Measurements from ENCODE around the gene TRAM2.

The TRAM2 gene

GRCh38 chr6:52564856-52565255 lies 12.0 kb downstream of the TRAM2 start:
- H3K4me1 ChIP-seq (ENCODE audit: insufficient read depth, low read length, poor library complexity, severe bottlenecking) = peaks cover 79% of the 10 kb centered on the region
- TF ChIP-seq CTCF (conservative IDR thresholded peaks at IDR 0.05; ENCODE audit: low read length) (no peak), EZH2phosphoT487 (IDR thresholded peaks at IDR 0.05; ENCODE audit: borderline replicate concordance) (no peak)
- peak overlapping the region; percentile 68 for H3K9ac ChIP-seq (ENCODE audit: low read depth, low read length, poor library complexity, severe bottlenecking)
- peaks cover 73% of the 10 kb centered on the region for H4K20me1 ChIP-seq (ENCODE audit: insufficient read depth, low read length, poor library complexity, severe bottlenecking)
- H3K27me3 ChIP-seq (ENCODE audit: insufficient read depth, low read length, poor library complexity, severe bottlenecking) = no peaks in the 10 kb centered on the region
- no peaks in the 10 kb centered on the region for H3K9me2 ChIP-seq (replicated peaks; ENCODE audit: low read depth, low read length)
- no peak overlapping the region for H2AFZ ChIP-seq (ENCODE audit: low read length)
- H3K4me2 ChIP-seq (ENCODE audit: low read depth, low read length, poor library complexity, severe bottlenecking) = peak overlapping the region; percentile 95
- H3K4me3 ChIP-seq (ENCODE audit: low read length, poor library complexity, severe bottlenecking) = peak overlapping the region; percentile 63
- peaks cover 3% of the 10 kb centered on the region; the same call in 1 of the 2 replicates for H3F3A ChIP-seq (ENCODE audit: low read depth)
- H3K9me3 ChIP-seq (ENCODE audit: insufficient read depth, low read depth, low read length) = no peaks in the 10 kb centered on the region
- H3K36me3 ChIP-seq (ENCODE audit: insufficient read depth, low read length) = peaks cover 2% of the 10 kb centered on the region; the same call in 1 of the 2 replicates
- peaks cover 100% of the 10 kb centered on the region for H3K79me2 ChIP-seq (ENCODE audit: insufficient read depth, low read length)

DNA sequence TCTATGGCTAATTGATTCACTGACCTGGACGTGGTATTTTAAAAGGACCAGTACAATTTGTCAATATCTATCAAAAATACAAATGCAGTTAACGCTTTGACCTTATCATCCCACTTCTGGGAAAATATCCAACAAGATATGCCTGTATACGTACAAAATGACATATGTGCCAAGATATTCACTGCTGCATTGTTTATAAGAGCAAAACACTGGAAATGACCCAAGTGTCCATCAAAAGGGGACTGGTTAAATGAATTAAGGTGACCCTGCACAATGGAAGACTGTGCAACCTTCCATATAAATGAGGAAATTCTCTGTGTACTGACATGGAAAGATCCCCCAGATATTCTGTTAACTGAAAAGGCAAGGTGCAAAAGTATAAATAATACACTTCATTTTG lies 13.9 kb downstream of the TRAM2 start:
- no peak for TF ChIP-seq CTCF (conservative IDR thresholded peaks at IDR 0.05; ENCODE audit: low read length)
- no peak for TF ChIP-seq EZH2phosphoT487 (IDR thresholded peaks at IDR 0.05; ENCODE audit: borderline replicate concordance)
- H4K20me1 ChIP-seq (ENCODE audit: insufficient read depth, low read length, poor library complexity, severe bottlenecking) = peaks cover 78% of the 10 kb centered on the region
- no peak overlapping the region for H2AFZ ChIP-seq (ENCODE audit: low read length)
- no peaks in the 10 kb centered on the region for H3K9me3 ChIP-seq (ENCODE audit: insufficient read depth, low read depth, low read length)
- H3K36me3 ChIP-seq (ENCODE audit: insufficient read depth, low read length) = peaks cover 12% of the 10 kb centered on the region
- peak overlapping the region; percentile 95 for H3K4me2 ChIP-seq (ENCODE audit: low read depth, low read length, poor library complexity, severe bottlenecking)
- H3K79me2 ChIP-seq (ENCODE audit: insufficient read depth, low read length) = peaks cover 100% of the 10 kb centered on the region
- peaks cover 80% of the 10 kb centered on the region for H3K4me1 ChIP-seq (ENCODE audit: insufficient read depth, low read length, poor library complexity, severe bottlenecking)
- H3F3A ChIP-seq (ENCODE audit: low read depth) = peaks cover 3% of the 10 kb centered on the region; the same call in 1 of the 2 replicates
- no peak overlapping the region for H3K9ac ChIP-seq (ENCODE audit: low read depth, low read length, poor library complexity, severe bottlenecking)
- no peaks in the 10 kb centered on the region for H3K27me3 ChIP-seq (ENCODE audit: insufficient read depth, low read length, poor library complexity, severe bottlenecking)
- no peak overlapping the region for H3K4me3 ChIP-seq (ENCODE audit: low read length, poor library complexity, severe bottlenecking)
- H3K9me2 ChIP-seq (replicated peaks; ENCODE audit: low read depth, low read length) = no peaks in the 10 kb centered on the region

GRCh38 chr6:52560462-52560861 lies 16.4 kb downstream of the TRAM2 start:
- H3K4me1 ChIP-seq (ENCODE audit: insufficient read depth, low read length, poor library complexity, severe bottlenecking) = peaks cover 58% of the 10 kb centered on the region
- H3K36me3 ChIP-seq (ENCODE audit: insufficient read depth, low read length) = peaks cover 12% of the 10 kb centered on the region
- TF ChIP-seq EZH2phosphoT487 (IDR thresholded peaks at IDR 0.05; ENCODE audit: borderline replicate concordance) (no peak), CTCF (conservative IDR thresholded peaks at IDR 0.05; ENCODE audit: low read length) (no peak)
- no peak overlapping the region for H3K4me3 ChIP-seq (ENCODE audit: low read length, poor library complexity, severe bottlenecking)
- no peaks in the 10 kb centered on the region for H3F3A ChIP-seq (ENCODE audit: low read depth)
- no peak overlapping the region for H3K4me2 ChIP-seq (ENCODE audit: low read depth, low read length, poor library complexity, severe bottlenecking)
- peaks cover 100% of the 10 kb centered on the region for H3K79me2 ChIP-seq (ENCODE audit: insufficient read depth, low read length)
- no peak overlapping the region for H2AFZ ChIP-seq (ENCODE audit: low read length)
- H3K9me2 ChIP-seq (replicated peaks; ENCODE audit: low read depth, low read length) = no peaks in the 10 kb centered on the region
- H3K9ac ChIP-seq (ENCODE audit: low read depth, low read length, poor library complexity, severe bottlenecking) = peak overlapping the region; percentile 5
- H3K27me3 ChIP-seq (ENCODE audit: insufficient read depth, low read length, poor library complexity, severe bottlenecking) = no peaks in the 10 kb centered on the region
- no peaks in the 10 kb centered on the region for H3K9me3 ChIP-seq (ENCODE audit: insufficient read depth, low read depth, low read length)
- peaks cover 63% of the 10 kb centered on the region for H4K20me1 ChIP-seq (ENCODE audit: insufficient read depth, low read length, poor library complexity, severe bottlenecking)
